Activated T-cell treated with anti-CD3 and anti-CD28 coated beads, Interleukin-2, amount 50 U/mL, for 1 hour (primary cell): ENCODE results near the gene PNPLA4.

Experiments used
- DNase-seq: peaks from one replicate; pipeline ENCODE4 v3.0.0-alpha.2; 2020

The PNPLA4 gene

DNA sequence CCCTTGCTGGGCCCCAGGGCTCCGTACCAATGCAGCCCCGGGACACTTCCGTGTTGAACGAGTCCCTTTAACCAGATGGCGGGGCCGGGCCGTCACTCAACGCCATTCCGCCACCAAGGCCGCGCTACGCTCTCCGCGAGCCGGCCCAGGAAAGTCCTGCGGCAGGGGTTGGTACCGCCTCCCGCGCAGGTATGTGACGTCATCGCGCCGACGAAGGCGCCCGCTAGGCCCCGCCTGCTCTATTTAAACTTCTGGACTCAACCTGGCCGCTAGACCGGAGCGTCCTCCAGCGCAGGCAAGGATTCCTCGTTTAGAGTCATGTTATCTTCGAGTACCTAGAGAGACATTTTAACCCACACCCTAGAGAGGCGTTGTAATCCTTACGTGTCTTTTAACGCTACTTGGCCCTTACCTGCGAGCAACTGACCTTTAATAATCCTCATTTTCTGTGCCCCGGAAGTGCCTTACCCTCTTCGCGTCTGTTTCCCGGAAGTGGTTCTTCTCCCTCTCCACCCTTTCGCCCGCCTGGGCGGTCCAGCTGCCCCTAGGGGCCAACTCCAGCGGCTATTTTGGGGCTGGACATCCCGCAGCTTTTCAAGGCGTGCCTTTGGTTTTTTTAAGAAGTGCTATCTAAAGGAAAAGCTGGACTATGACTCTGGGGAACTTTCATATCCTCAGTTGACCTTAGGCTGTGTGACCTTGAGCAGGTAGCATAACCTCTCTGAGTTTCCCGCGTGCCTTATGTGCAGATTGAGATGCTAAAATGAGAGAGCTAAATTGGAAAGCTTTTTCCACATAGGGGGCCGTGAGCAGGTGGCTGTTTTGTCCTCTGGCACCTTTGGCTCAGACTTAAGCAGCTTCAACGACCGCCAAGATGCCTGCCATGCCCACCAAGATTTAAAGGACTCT is at the start of gene PNPLA4:
Gene PNPLA4, minus strand, starts transcription at position 155 of the 909 bp plus-strand sequence. CDS start 1,294 bp downstream, outside the sequence.
- DNase-seq: peak; percentile 88

GRCh38 chrX:7972586-7972985 is 45.4 kb upstream of the PNPLA4 start:
- DNase-seq: no peak

GRCh38 chrX:7970428-7970827 is 43.2 kb upstream of the PNPLA4 start:
- DNase-seq: no peak

GRCh38 chrX:7965436-7965835 is 38.2 kb upstream of the PNPLA4 start:
- no peak for DNase-seq

- DNase-seq: no peak
Measured at GRCh38 chrX:7960246-7960645, 33.0 kb upstream of the PNPLA4 start.

GRCh38 chrX:7953446-7953845 is 26.2 kb upstream of the PNPLA4 start:
- no peak for DNase-seq

DNA sequence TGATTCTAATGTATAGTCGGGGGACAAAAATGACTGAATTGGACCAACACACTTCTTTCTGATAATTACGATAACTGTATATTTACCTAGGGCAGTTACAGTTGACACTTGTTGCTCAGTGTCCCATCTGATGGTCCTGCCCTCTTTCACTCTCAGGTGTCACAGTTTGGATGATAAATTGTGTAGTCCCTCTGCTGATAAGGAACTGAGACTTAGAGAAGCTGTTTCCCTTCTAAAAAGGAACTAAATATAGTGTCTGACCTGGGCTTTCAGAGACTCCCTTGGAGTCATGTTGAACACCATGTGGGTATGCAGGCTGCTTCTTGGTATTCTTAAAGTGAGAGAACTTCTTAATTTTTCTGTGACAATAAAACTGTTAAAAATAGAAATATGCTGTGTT is 23.7 kb upstream of the PNPLA4 start:
- DNase-seq: no peak

GRCh38 chrX:7948483-7948882 is 21.3 kb upstream of the PNPLA4 start:
- no peak for DNase-seq

- DNase-seq: no peak
Measured at GRCh38 chrX:7946960-7947359, 19.7 kb upstream of the PNPLA4 start.

DNA sequence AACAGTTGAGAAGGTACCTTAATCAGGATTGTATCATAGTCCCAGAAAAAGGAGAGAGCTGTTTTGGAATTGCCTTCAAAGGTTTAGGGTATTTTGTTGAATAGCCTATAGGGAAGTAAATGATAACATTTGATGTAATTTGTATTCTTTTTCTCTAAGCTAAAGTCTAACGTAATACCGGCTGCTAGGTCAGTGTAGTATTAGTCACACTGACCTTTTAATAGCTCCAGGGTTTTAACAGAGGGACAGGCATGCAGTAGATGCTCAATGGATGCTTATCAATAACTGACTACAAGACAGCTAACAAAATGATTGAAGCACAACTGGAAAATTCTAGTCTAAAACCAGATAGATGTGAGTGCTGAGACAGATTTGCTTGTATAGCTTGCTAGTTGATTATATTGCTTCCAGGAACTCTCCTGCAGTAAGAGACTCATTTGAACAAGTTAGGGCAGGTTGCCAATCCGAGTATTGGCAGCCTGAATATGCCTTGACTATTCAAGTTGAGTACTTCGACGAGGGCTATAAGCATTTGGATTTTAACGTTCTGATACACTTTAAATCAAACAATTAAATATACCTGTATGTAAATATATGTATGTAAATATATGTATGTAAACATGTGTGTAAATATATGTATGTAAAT is 16.5 kb upstream of the PNPLA4 start:
- DNase-seq: no peak

- no peak for DNase-seq
Measured at GRCh38 chrX:7941390-7942042, 14.3 kb upstream of the PNPLA4 start.

DNA sequence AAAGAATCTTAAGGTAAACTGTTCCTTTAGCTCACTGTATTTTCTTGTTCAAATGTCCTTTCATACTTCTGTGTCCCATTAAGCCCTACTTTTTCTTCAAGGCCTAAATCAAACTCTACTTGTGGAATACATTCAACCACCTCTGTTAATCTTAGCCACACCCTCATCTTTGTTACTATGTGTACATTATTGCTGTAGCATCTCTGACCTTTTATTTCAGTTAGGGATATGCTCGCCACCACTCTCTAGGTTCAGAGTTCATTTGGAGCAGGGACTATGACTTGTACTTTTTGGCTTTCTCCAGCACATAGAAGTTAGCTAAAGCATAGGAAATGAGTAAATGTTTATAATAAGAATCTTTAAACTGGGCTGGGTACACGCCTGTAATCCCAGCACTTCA is 6.8 kb upstream of the PNPLA4 start:
- no peak for DNase-seq

DNA sequence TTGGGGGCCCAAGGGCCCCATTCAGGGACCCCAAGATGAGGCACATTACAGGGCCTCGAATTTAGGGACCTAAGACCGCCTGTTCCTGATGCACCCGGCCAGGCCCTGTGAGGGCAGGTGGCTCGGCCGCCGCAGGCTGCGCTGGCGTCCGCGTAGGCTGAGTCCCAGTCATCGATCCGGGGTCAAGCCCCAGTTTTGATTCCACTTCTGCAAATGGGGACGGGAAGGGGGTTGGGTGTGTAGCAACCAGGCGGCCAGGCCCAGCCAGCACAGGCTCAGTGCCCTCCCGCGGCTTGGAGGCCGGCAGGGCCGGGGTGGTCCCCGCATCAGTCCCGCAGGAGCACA is 327 bp downstream of the PNPLA4 start:
- no peak for DNase-seq

DNA sequence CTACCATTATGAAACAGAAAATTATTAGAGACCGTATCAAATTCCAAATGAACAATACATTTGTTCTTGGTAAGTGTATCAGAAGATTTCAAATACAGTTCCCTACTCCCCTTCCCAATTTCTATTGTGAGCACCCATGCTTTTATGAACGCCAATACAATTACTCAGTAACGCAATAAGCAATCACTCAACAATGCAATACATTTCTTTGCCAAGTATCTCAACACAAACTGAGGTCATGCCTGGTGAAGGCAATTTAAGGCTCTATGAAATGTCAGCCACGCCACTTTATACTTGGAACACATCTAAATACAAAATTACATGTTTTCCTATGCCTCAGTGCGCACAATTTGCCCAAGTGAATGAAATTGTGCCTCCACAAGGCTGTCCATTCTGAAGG is 712 bp downstream of the PNPLA4 start:
- DNase-seq: no peak

GRCh38 chrX:7925867-7926472 is 1.2 kb downstream of the PNPLA4 start:
- peak; percentile 62 for DNase-seq

DNA sequence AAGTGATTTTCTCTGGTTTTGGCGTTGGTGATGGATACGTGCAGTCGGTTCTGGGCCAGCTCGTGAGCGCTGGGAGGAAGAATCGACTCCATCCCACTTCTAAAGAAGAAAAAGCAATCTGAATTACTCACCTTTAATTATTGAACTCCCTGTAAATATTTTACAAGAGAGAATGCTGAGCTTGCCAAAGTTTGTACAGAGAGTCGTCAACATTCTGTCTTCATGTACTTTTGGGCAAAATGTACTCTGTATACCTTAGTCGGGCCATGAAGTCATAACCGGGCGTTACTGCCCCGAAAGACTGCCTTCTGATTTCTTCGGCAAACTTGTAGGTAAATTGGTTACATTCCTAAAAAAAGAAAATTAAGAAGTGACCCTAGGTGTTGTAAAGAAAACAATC is 5.5 kb downstream of the PNPLA4 start:
- DNase-seq: no peak

- DNase-seq: no peak
Measured at GRCh38 chrX:7908821-7909220, 18.4 kb downstream of the PNPLA4 start.

DNA sequence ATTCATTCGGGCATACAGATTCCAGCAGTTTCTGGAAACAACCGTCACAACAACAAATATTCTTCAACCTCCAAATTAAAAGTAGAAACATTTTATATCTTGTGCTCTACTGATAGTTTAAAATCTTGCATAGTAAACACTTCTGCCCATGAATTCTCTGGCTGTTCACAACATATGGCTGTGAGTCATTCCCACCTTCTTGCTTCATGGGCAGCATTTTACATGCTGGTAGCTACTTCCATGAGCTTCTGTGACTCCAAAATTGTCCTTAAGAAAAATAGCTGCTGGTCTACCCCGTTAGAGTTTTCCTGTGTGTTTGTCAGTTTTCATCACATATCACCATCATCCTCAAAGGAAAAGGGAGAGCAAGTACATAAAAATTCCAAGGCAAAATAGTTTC is 22.7 kb downstream of the PNPLA4 start:
- no peak for DNase-seq

GRCh38 chrX:7891928-7892327 is 35.3 kb downstream of the PNPLA4 start:
- no peak for DNase-seq

DNA sequence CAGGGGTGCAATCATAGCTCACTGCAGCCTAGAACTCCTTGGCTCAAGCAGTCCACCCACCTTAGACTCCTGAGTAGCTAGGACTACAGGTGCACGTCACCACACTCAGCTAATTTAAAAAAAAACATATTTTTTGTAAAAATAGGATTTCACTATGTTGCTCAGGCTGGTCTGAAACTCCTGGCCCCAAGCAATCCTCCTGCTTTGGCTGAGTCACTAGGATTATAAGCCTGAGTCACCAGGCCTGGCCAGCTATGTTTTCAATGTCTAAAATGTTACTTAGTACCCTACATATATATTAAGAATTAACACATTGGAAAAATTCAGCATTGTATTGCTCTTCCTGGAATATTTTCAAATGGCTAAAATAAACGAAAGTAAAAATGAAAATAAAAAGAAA is 37.5 kb downstream of the PNPLA4 start:
- no peak for DNase-seq

GRCh38 chrX:7889135-7889534 is 38.1 kb downstream of the PNPLA4 start:
- DNase-seq: no peak

DNA sequence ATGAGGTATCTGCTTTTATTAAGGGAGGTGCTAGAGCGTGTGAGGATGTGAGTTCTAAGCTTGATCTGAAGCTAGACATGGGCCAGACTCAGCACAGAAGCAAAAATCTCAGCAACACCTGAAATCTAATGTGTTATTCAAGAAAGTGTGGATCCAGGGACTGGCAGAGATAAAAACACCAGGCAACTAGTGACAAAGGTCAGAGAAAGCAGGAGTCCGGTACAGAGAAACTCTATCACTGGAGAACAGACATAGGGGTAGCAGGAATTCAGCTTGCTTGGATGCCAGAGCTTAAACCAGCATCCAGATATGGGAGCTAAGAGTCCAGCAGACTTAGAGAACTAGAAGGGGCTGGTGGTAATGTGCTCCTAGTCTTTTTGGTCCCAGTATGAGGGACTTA is 50.3 kb downstream of the PNPLA4 start:
- DNase-seq: no peak

DNA sequence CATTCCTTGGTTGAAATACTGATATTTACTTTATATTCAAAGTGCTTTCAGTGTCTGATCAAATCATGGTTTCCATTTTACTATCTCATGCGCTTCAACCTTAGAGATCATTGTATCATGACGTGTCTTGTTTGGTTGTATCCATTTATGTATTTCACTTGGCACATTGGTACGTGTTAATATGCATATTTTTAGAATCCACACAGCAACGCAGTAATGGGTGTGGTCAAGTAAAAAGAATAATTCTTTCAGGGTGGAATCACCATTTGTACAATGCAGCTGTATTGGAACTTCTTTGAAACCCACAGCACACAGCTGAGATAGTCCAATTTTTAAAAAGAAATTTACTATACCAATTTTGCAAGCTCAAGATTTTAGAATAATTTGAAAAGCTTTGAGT is 55.2 kb downstream of the PNPLA4 start:
- DNase-seq: no peak

- DNase-seq: no peak
Measured at GRCh38 chrX:7852166-7852565, 75.0 kb downstream of the PNPLA4 start.
